CD4-positive, alpha-beta T cell treated with Interleukin-10 for 1 hour (primary cell): ENCODE results near the gene PNPO.

Experiments used
- DNase-seq: peaks from one replicate; pipeline ENCODE4 v3.0.0-alpha.2; 2020

PNPO gene

GRCh38 chr17:47941246-47942095, at the start of gene PNPO:
PNPO (plus strand) TSS chr17:47941571; CDS start chr17:47941676, 105 bp downstream.
- DNase-seq, result peak; percentile 97

- no peak for DNase-seq
These were observed 46.6 kb upstream of the PNPO start for GRCh38 chr17:47894498-47895346.

GRCh38 chr17:47895347-47895855, 46.0 kb upstream of the PNPO start:
- no peak for DNase-seq

- peak; percentile 100 for DNase-seq
These were observed 45.3 kb upstream of the PNPO start, which contains the start of gene SP2 for GRCh38 chr17:47895856-47896671. SP2 (plus strand) TSS chr17:47896236; CDS start chr17:47896287, 51 bp downstream.

GRCh38 chr17:47896672-47897490, 44.5 kb upstream of the PNPO start:
- no peak for DNase-seq

- no peak for DNase-seq
These were observed 43.8 kb upstream of the PNPO start for GRCh38 chr17:47897561-47897960.

GRCh38 chr17:47898241-47898640, 43.1 kb upstream of the PNPO start:
- DNase-seq, result no peak

GRCh38 chr17:47899643-47900042, 41.7 kb upstream of the PNPO start:
- no peak for DNase-seq

GRCh38 chr17:47901423-47901822, 39.9 kb upstream of the PNPO start:
- DNase-seq, result no peak

- no peak for DNase-seq
These were observed 39.2 kb upstream of the PNPO start for GRCh38 chr17:47902039-47902744.

- DNase-seq, result no peak
These were observed 36.1 kb upstream of the PNPO start for GRCh38 chr17:47905221-47905733.

GRCh38 chr17:47906443-47906842, 34.9 kb upstream of the PNPO start:
- no peak for DNase-seq

GRCh38 chr17:47907932-47908562, 33.3 kb upstream of the PNPO start:
- no peak for DNase-seq

GRCh38 chr17:47913050-47913449, 28.3 kb upstream of the PNPO start:
- no peak for DNase-seq

- no peak for DNase-seq
These were observed 26.9 kb upstream of the PNPO start for GRCh38 chr17:47914306-47914948.

GRCh38 chr17:47915776-47916398, 25.5 kb upstream of the PNPO start:
- DNase-seq, result no peak

GRCh38 chr17:47916489-47917208, 24.7 kb upstream of the PNPO start:
- DNase-seq, result no peak

- DNase-seq, result no peak
These were observed 23.8 kb upstream of the PNPO start for GRCh38 chr17:47917581-47917980.

GRCh38 chr17:47918006-47918405, 23.4 kb upstream of the PNPO start:
- DNase-seq, result no peak
